ENCODE data around the gene GDF15.

DNA sequence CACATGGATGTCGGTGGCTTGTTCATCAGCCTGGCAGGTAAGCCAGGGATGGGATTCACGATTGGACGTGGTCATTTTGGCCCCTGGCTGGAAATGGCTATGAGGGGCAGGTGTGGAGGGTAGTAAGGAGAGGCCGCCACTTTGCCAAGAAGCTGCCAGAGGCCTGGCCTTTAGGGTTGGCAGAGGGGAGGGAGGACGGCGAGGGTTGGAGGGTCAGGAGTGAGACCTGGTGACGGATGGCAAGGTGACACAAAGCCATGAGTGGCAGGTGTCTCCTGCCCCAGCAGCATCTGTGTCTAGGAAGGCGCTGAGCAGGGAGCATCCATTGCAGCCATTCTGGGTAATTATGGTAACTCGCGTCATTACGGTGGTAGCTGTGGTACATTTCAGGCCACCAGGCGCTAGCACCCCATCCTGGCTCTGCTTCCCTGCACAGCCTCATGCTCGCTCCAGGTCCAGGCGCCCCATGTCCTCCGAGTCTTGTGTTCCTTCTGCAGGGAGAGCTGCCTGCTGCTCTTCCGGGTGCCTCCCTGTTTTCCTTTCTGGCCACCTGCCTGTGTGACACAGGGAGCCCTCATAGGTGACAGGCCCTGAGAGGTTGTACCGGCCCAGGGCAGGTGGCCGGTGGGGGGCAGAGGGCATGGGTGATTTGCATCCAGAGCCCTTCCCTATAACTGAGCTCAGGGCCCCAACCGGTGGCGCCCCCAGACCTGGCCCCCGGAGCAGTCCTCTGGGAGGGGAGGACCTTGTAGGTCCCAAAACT, 37.5 kb downstream of the GDF15 start:
- TF ChIP-seq POLR2AphosphoS5 (IDR thresholded peaks at IDR 0.05; ENCODE audit: borderline replicate concordance, low read depth, low read length) (no peak), EZH2 (IDR thresholded peaks at IDR 0.05) (no peak)
